ENCODE measurements around the gene SLC25A51. TPM values are rescaled to one million over a fixed set of nuclear protein-coding genes. Genes with fewer than 3 reads are reported as not detected.

Gene SLC25A51
- total RNA-seq, 1 donor from 2014 or later: 5.9 TPM

GRCh38 chr9:37909326-37909725, 5.4 kb upstream of the SLC25A51 start:
- H3K4me3 ChIP-seq: no peak overlapping the region

GRCh38 chr9:37908698-37909186, 4.8 kb upstream of the SLC25A51 start:
- H3K4me3 ChIP-seq: no peak overlapping the region
- no peaks in the 10 kb centered on the region for H3K36me3 ChIP-seq
- no peak overlapping the region for H3K27ac ChIP-seq
- H3K27me3 ChIP-seq: no peaks in the 10 kb centered on the region
- no peak for TF ChIP-seq CTCF (IDR thresholded peaks at IDR 0.05)
- peaks cover 0 to 3% of the 10 kb centered on the region in 2 donors for H3K4me1 ChIP-seq
- no peak for DNase-seq (ENCODE audit: low spot score in 2 of 2)
- H3K9me3 ChIP-seq: no peaks in the 10 kb centered on the region
- intact Hi-C loops (cut with DNase I): loop anchor here (10.0 kb wide), 3 partner anchors 124 to 516 kb away; partner anchors contain the start of genes ALDH1B1, EXOSC3 and IGFBPL1

More at GRCh38 chr9:37909326-37909725, 5.4 kb upstream of the SLC25A51 start:
- TF ChIP-seq CTCF (IDR thresholded peaks at IDR 0.05): no peak
- no peaks in the 10 kb centered on the region for H3K27me3 ChIP-seq
- H3K4me1 ChIP-seq: peaks cover 0 to 3% of the 10 kb centered on the region in 2 donors
- no peaks in the 10 kb centered on the region for H3K36me3 ChIP-seq
- H3K9me3 ChIP-seq: no peaks in the 10 kb centered on the region
- intact Hi-C loops (cut with DNase I): loop anchor here (10.0 kb wide), 3 partner anchors 125 to 515 kb away; partner anchors contain the start of genes ALDH1B1, EXOSC3 and IGFBPL1
- no peak overlapping the region for H3K27ac ChIP-seq
- no peak for DNase-seq (ENCODE audit: low spot score in 2 of 2)

- Histone ChIP-seq H3K4me3 (no peak overlapping the region), H3K4me1 (peaks cover 0 to 3% of the 10 kb centered on the region in 2 donors), H3K27ac (no peak overlapping the region), H3K36me3 (no peaks in the 10 kb centered on the region), H3K9me3 (no peaks in the 10 kb centered on the region), H3K27me3 (no peaks in the 10 kb centered on the region)
- no peak for TF ChIP-seq CTCF (IDR thresholded peaks at IDR 0.05)
- intact Hi-C loops (cut with DNase I): loop anchor here (10.0 kb wide), 3 partner anchors 123 to 517 kb away; partner anchors contain the start of genes ALDH1B1, EXOSC3 and IGFBPL1
- no peak for DNase-seq (ENCODE audit: low spot score in 2 of 2)
Measured at GRCh38 chr9:37908283-37908682, 4.4 kb upstream of the SLC25A51 start.

GRCh38 chr9:37906312-37907239, 2.6 kb upstream of the SLC25A51 start:
- no peak for TF ChIP-seq CTCF (IDR thresholded peaks at IDR 0.05)
- no peak for DNase-seq (ENCODE audit: low spot score in 2 of 2)
- intact Hi-C loops (cut with DNase I): loop anchor here (10.0 kb wide), 3 partner anchors 122 to 518 kb away; partner anchors contain the start of genes ALDH1B1, EXOSC3 and IGFBPL1
- H3K27me3 ChIP-seq: no peaks in the 10 kb centered on the region
- no peak overlapping the region for H3K4me3 ChIP-seq
- H3K9me3 ChIP-seq: no peaks in the 10 kb centered on the region
- H3K36me3 ChIP-seq: no peaks in the 10 kb centered on the region
- H3K4me1 ChIP-seq: peaks cover 3 to 12% of the 10 kb centered on the region in 2 donors
- H3K27ac ChIP-seq: no peak overlapping the region

- Histone ChIP-seq H3K27ac (no peak overlapping the region), H3K9me3 (no peaks in the 10 kb centered on the region), H3K36me3 (no peaks in the 10 kb centered on the region), H3K27me3 (no peaks in the 10 kb centered on the region), H3K4me1 (peaks cover 3 to 12% of the 10 kb centered on the region in 2 donors), H3K4me3 (no peak overlapping the region)
- TF ChIP-seq CTCF (IDR thresholded peaks at IDR 0.05): no peak
- intact Hi-C loops (cut with DNase I): loop anchor here (2.0 to 10.0 kb wide), 5 partner anchors 111 to 519 kb away; partner anchors contain the start of genes ALDH1B1, EXOSC3 and IGFBPL1
- DNase-seq (ENCODE audit: low spot score in 2 of 2): no peak
Measured at GRCh38 chr9:37905776-37906175, 1.8 kb upstream of the SLC25A51 start.
